ENCODE results near the gene SH3PXD2A. TPM values are rescaled to one million over a fixed set of nuclear protein-coding genes. Genes with fewer than 3 reads are reported as not detected.

Gene SH3PXD2A
- total RNA-seq, 1 experiment from 2014 or later: 54.9 TPM

DNA sequence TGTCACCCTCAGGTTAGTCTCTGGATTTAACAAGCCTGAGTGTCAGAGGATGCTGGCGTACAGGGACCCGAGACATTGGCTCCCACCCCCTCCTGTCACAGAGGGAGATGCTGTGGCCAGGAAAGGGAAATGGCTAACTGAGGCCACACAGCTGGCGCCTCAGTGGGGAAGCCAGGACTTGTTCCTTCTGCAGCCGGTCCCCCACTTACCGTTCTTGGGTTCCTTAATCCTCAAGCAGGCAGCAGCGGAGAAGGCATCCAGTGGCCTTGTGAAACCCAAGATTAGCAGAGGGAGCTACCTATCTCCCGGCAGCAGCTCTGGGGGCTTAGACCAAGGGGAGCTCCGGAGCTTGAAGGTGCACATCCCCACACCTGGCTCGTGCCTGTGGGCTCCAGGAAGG is 296.5 kb downstream of the SH3PXD2A start:
- CTCF ChIA-PET: no interaction called here
- H3K4me1 ChIP-seq (ENCODE audit: insufficient read depth, low read length, poor library complexity, severe bottlenecking): no peaks in the 10 kb centered on the region
- no peaks in the 10 kb centered on the region for H3K9me3 ChIP-seq (ENCODE audit: low read depth, low read length, poor library complexity, severe bottlenecking)
- no TSS peak for BruUV-seq (replicated peaks)
- no peak overlapping the region for H3K4me3 ChIP-seq (ENCODE audit: low read depth, low read length, poor library complexity, severe bottlenecking)
- H3K36me3 ChIP-seq (ENCODE audit: insufficient read depth, low read length, poor library complexity, severe bottlenecking): no peaks in the 10 kb centered on the region
- TF ChIP-seq, protein P1, sequence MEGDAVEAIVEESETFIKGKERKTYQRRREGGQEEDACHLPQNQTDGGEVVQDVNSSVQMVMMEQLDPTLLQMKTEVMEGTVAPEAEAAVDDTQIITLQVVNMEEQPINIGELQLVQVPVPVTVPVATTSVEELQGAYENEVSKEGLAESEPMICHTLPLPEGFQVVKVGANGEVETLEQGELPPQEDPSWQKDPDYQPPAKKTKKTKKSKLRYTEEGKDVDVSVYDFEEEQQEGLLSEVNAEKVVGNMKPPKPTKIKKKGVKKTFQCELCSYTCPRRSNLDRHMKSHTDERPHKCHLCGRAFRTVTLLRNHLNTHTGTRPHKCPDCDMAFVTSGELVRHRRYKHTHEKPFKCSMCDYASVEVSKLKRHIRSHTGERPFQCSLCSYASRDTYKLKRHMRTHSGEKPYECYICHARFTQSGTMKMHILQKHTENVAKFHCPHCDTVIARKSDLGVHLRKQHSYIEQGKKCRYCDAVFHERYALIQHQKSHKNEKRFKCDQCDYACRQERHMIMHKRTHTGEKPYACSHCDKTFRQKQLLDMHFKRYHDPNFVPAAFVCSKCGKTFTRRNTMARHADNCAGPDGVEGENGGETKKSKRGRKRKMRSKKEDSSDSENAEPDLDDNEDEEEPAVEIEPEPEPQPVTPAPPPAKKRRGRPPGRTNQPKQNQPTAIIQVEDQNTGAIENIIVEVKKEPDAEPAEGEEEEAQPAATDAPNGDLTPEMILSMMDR (conservative IDR thresholded peaks at IDR 0.05; ENCODE audit: low read depth, low read length): no peak
- intact Hi-C loops (cut with micrococcal nuclease; ENCODE audit: unreplicated experiment): no loop called here
- no peaks in the 10 kb centered on the region for H3K27me3 ChIP-seq (replicated peaks; ENCODE audit: insufficient read depth, low read depth, low read length, poor library complexity)
- POLR2A ChIA-PET (ENCODE audit: low non-redundant PET): no interaction called here
- H3K27ac ChIP-seq (ENCODE audit: low read depth, low read length, poor library complexity, severe bottlenecking): no peak overlapping the region
- DNase-seq (ENCODE audit: low spot score): no peak

DNA sequence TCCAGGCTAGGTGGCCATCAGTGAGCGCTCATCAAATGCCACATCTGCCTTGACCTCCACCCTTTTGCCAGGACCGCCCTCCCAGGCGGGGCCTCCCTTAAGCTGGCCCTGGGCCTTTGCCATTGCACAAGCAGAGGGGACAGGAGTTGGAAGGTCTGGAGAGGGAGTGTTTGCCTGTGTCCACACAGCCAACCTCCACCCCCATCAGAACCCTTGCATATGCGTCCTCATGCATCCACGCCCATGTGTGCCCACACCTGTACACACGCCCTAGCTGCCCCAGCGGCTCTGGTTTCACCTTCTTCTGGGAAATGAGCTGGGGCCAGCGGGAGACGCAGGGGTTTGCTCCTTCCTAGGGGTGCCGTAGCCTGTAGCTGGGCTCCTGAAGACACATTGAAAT is 297.9 kb downstream of the SH3PXD2A start:
- H3K36me3 ChIP-seq (ENCODE audit: insufficient read depth, low read length, poor library complexity, severe bottlenecking): no peaks in the 10 kb centered on the region
- ChIA-PET POLR2A (ENCODE audit: low non-redundant PET) (no interaction called here), CTCF (no interaction called here)
- BruUV-seq (replicated peaks): no TSS peak
- H3K9me3 ChIP-seq (ENCODE audit: low read depth, low read length, poor library complexity, severe bottlenecking): no peaks in the 10 kb centered on the region
- H3K4me1 ChIP-seq (ENCODE audit: insufficient read depth, low read length, poor library complexity, severe bottlenecking): no peaks in the 10 kb centered on the region
- intact Hi-C loops (cut with micrococcal nuclease; ENCODE audit: unreplicated experiment): no loop called here
- H3K27ac ChIP-seq (ENCODE audit: low read depth, low read length, poor library complexity, severe bottlenecking): no peak overlapping the region
- no peaks in the 10 kb centered on the region for H3K27me3 ChIP-seq (replicated peaks; ENCODE audit: insufficient read depth, low read depth, low read length, poor library complexity)
- no peak for DNase-seq (ENCODE audit: low spot score)
- no peak overlapping the region for H3K4me3 ChIP-seq (ENCODE audit: low read depth, low read length, poor library complexity, severe bottlenecking)
- no peak for TF ChIP-seq EZH2 (IDR thresholded peaks at IDR 0.05; ENCODE audit: borderline replicate concordance, low read depth, low read length, poor library complexity, severe bottlenecking)
- TF ChIP-seq, protein P1 (conservative IDR thresholded peaks at IDR 0.05; ENCODE audit: low read depth, low read length): no peak

DNA sequence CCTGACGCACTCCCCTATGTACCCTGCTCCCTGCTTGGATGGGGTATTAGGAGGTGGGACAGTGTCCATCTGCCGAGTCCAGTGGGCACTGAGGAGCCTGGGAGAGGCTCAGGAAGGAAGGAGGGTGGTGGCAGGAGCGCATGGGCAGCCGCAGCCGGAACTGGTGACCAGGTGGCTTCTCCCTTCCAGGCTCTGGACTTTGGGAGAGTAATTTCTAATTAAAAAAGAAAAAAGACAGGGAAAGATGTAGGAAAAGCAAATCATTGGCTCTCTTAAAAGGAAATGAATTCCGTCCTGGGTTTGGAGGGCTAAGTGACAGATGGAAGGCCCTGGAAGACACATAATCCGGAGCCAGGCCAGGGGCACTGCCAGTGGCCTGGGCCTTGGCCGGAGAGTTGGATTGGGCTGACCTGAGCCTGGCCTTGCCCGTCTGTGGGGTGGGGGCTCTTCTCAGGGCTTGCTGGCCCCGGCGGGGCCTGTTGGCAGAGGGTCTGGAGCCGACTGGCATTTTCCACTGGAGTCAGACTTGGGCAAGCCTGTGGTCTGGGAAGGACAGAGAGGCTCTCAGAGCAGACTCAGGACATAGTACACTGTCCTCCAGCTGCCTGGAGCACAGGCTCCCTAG is 298.9 kb downstream of the SH3PXD2A start:
- Histone ChIP-seq H3K9me3 (ENCODE audit: low read depth, low read length, poor library complexity, severe bottlenecking) (no peaks in the 10 kb centered on the region), H3K4me1 (ENCODE audit: insufficient read depth, low read length, poor library complexity, severe bottlenecking) (no peaks in the 10 kb centered on the region), H3K4me3 (ENCODE audit: low read depth, low read length, poor library complexity, severe bottlenecking) (no peak overlapping the region), H3K27ac (ENCODE audit: low read depth, low read length, poor library complexity, severe bottlenecking) (no peak overlapping the region), H3K27me3 (replicated peaks; ENCODE audit: insufficient read depth, low read depth, low read length, poor library complexity) (no peaks in the 10 kb centered on the region), H3K36me3 (ENCODE audit: insufficient read depth, low read length, poor library complexity, severe bottlenecking) (no peaks in the 10 kb centered on the region)
- no peak for TF ChIP-seq EZH2 (IDR thresholded peaks at IDR 0.05; ENCODE audit: borderline replicate concordance, low read depth, low read length, poor library complexity, severe bottlenecking)
- TF ChIP-seq, protein P1 (conservative IDR thresholded peaks at IDR 0.05; ENCODE audit: low read depth, low read length): no peak
- ChIA-PET CTCF (no interaction called here), POLR2A (ENCODE audit: low non-redundant PET) (no interaction called here)
- intact Hi-C loops (cut with micrococcal nuclease; ENCODE audit: unreplicated experiment): no loop called here
- DNase-seq (ENCODE audit: low spot score): no peak
- no TSS peak for BruUV-seq (replicated peaks)
